Astrocyte of the cerebellum (primary cell): ENCODE data around the gene FDXR.

Source experiments
- DNase-seq: peaks from one replicate; pipeline ENCODE4 v3.0.0-alpha.2; 2011; ENCODE audit warnings: low read depth
- H3K4me3 ChIP-seq: 2 replicates; pipeline ENCODE4 v1.5.1; 2011; ENCODE audit warnings: mild to moderate bottlenecking, low read depth, low read length, moderate library complexity
- CTCF ChIP-seq: IDR thresholded peaks from 2 replicates; pipeline ENCODE4 v1.5.1; 2012; ENCODE audit warnings: low read length, low read depth, moderate library complexity, mild to moderate bottlenecking; ENCODE audit errors: missing control alignments
- in situ Hi-C: cut with HindIII; loops from 2 replicates; pipeline ENCODE4 v1.10.0; 2017; ENCODE audit warnings: low sequenced_read_pairs

Gene FDXR

GRCh38 chr17:74830861-74831260 lies 41.9 kb downstream of the FDXR start:
- in situ Hi-C loops, result no loop called here
- TF ChIP-seq CTCF, result no peak
- no peak for DNase-seq
- H3K4me3 ChIP-seq, result no peak overlapping the region

- no peak for DNase-seq
- no peak for TF ChIP-seq CTCF
- no peak overlapping the region for H3K4me3 ChIP-seq
- in situ Hi-C loops, result no loop called here
These were observed 45.0 kb downstream of the FDXR start for GRCh38 chr17:74827800-74828199.

DNA sequence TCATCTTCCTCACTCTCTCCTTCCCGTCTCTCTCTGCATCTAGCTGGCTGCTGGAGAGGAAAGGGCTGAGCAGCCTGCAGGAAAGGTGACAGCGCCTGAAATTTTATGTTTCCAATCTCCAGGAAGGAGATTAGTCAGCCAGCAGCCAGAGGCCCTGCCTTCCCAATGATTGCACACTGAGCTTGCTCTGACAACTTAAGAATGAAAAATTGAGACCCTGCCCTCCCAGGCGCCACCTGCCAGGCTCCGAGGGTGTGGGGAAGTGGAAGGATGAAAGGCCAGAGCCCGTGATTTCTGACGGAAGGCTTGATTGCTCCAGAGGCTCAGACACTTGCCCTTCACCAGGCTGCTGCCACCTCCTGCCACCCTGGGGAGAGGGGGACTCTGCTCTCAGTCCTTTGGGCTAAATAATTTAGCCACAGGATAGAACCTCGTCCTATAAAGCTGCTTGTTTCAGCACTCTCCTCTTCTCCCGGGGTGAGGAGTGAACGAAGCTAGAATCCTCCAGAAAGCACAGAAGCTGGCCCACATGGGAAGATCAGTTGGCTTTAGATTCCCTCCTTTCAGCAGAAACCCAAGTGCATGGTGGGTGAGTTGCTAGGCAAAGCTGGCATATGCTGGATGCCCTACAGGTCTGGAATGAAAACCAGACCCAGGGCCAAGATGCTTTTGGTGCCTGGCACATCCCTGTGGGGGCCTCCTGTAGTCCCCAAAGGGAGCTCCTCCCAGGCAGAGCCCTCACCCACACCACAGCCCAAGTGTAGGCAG lies 46.7 kb downstream of the FDXR start:
- no peak for DNase-seq
- TF ChIP-seq CTCF, result no peak
- H3K4me3 ChIP-seq, result no peak overlapping the region
- in situ Hi-C loops, result no loop called here

- H3K4me3 ChIP-seq, result no peak overlapping the region
- in situ Hi-C loops, result no loop called here
- TF ChIP-seq CTCF, result no peak
- no peak for DNase-seq
These were observed 47.7 kb downstream of the FDXR start for GRCh38 chr17:74824961-74825627.

GRCh38 chr17:74822939-74823367 lies 49.8 kb downstream of the FDXR start:
- H3K4me3 ChIP-seq, result no peak overlapping the region
- in situ Hi-C loops, result no loop called here
- DNase-seq, result no peak
- no peak for TF ChIP-seq CTCF

- TF ChIP-seq CTCF, result no peak
- in situ Hi-C loops, result no loop called here
- no peak overlapping the region for H3K4me3 ChIP-seq
- no peak for DNase-seq
These were observed 50.4 kb downstream of the FDXR start for GRCh38 chr17:74822335-74822938.
